ENCODE data around the gene FBLN7.

DNA sequence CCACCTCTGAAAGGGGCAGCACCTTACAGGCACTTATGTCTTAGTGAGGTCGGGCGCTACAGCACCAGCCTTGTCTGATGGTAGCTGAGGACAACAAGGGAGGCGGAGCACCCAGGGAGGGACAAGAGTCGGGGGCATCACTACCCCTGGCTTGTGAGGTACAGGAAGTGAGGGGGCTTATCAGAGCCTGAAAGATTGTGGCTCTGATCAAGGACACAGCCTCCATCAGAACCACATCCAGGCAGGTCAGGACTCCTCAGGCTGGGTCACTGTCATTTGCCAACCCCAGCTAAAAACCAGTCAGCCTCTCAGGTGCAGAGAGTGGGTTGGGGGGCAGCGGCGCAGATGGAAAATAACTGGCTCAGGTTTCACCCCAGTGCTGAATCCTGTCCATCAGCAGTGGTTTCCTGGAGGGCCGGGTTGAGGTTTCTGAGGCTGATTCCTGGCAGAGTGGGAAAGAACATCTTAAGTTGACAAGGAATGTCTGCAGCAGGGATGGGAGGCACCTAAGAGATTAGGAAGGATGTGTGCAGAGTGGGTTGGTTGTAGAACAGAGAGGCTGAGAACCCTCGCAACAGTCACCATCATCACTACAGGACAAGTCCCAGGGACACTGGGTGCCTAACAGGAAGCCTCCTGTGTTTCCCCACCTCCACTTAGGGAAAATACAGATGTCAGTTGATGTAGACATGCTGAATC, 45.3 kb downstream of the FBLN7 start:
- TF ChIP-seq EP300 (IDR thresholded peaks at IDR 0.05; ENCODE audit: borderline replicate concordance) (no peak), CREB1 (IDR thresholded peaks at IDR 0.05; ENCODE audit: low read depth) (no peak), TCF12 (IDR thresholded peaks at IDR 0.05; ENCODE audit: low read depth) (no peak), RAD21 (IDR thresholded peaks at IDR 0.05; ENCODE audit: low read depth) (no peak), FOXM1 (IDR thresholded peaks at IDR 0.05; ENCODE audit: borderline replicate concordance, low read depth) (no peak), CEBPB (IDR thresholded peaks at IDR 0.05) (no peak), TEAD4 (IDR thresholded peaks at IDR 0.05) (no peak), ZBTB7A (IDR thresholded peaks at IDR 0.05; ENCODE audit: low read depth) (no peak), EGR1 (IDR thresholded peaks at IDR 0.05) (no peak), NFIC (IDR thresholded peaks at IDR 0.05) (no peak), YY1 (IDR thresholded peaks at IDR 0.05; ENCODE audit: low read depth) (no peak)
- TF ChIP-seq, protein P1, sequence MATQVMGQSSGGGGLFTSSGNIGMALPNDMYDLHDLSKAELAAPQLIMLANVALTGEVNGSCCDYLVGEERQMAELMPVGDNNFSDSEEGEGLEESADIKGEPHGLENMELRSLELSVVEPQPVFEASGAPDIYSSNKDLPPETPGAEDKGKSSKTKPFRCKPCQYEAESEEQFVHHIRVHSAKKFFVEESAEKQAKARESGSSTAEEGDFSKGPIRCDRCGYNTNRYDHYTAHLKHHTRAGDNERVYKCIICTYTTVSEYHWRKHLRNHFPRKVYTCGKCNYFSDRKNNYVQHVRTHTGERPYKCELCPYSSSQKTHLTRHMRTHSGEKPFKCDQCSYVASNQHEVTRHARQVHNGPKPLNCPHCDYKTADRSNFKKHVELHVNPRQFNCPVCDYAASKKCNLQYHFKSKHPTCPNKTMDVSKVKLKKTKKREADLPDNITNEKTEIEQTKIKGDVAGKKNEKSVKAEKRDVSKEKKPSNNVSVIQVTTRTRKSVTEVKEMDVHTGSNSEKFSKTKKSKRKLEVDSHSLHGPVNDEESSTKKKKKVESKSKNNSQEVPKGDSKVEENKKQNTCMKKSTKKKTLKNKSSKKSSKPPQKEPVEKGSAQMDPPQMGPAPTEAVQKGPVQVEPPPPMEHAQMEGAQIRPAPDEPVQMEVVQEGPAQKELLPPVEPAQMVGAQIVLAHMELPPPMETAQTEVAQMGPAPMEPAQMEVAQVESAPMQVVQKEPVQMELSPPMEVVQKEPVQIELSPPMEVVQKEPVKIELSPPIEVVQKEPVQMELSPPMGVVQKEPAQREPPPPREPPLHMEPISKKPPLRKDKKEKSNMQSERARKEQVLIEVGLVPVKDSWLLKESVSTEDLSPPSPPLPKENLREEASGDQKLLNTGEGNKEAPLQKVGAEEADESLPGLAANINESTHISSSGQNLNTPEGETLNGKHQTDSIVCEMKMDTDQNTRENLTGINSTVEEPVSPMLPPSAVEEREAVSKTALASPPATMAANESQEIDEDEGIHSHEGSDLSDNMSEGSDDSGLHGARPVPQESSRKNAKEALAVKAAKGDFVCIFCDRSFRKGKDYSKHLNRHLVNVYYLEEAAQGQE (IDR thresholded peaks at IDR 0.05; ENCODE audit: low read depth), result no peak
- TF ChIP-seq, protein P2, sequence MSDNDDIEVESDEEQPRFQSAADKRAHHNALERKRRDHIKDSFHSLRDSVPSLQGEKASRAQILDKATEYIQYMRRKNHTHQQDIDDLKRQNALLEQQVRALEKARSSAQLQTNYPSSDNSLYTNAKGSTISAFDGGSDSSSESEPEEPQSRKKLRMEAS (IDR thresholded peaks at IDR 0.05), result no peak

All from Ishikawa (cell line).